ENCODE data around the gene NUMB. TPM values are rescaled to one million over a fixed set of nuclear protein-coding genes. Genes with fewer than 3 reads are reported as not detected.
A peak's percentile ranks its signal among the peaks of the same experiment; 100 is the strongest.

Gene NUMB
- total RNA-seq, 4 donors from 2014 or later = 43.1 to 83.4 (median 50.2) TPM

DNA sequence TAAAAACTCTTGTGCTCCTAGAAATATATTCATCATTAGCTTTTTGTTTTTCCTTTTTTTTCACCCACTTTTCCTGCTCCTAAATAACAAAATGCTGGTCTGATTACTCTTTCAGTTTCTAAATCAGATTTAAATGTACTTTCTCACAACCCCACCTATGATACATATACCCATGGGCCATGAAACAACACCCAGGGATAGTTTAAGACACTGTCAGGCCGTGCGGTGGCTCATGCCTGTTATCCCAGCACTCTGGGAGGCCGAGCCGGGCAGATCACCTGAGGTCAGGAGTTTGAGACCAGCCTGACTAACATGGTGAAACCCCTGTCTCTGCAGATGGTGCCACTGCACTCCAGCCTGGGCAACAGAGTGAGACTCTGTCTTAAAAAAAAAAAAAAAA, 1.6 kb upstream of the NUMB start:
- DNase-seq (ENCODE audit: low spot score in 2 of 2) = no peak
- peaks cover 51% of the 10 kb centered on the region for H3K4me1 ChIP-seq
- H3K27me3 ChIP-seq = no peaks in the 10 kb centered on the region
- no peak overlapping the region for H3K27ac ChIP-seq
- H3K9me3 ChIP-seq = no peaks in the 10 kb centered on the region
- no peak overlapping the region for H3K4me3 ChIP-seq
- WGBS = 80% methylated on average over 4 of the region's 4 CpGs
- H3K36me3 ChIP-seq = no peaks in the 10 kb centered on the region
- TF ChIP-seq EP300 (IDR thresholded peaks at IDR 0.05) (no peak), POLR2AphosphoS5 (IDR thresholded peaks at IDR 0.05) (no peak), POLR2A (IDR thresholded peaks at IDR 0.05) (no peak)
- TF ChIP-seq, protein P1, sequence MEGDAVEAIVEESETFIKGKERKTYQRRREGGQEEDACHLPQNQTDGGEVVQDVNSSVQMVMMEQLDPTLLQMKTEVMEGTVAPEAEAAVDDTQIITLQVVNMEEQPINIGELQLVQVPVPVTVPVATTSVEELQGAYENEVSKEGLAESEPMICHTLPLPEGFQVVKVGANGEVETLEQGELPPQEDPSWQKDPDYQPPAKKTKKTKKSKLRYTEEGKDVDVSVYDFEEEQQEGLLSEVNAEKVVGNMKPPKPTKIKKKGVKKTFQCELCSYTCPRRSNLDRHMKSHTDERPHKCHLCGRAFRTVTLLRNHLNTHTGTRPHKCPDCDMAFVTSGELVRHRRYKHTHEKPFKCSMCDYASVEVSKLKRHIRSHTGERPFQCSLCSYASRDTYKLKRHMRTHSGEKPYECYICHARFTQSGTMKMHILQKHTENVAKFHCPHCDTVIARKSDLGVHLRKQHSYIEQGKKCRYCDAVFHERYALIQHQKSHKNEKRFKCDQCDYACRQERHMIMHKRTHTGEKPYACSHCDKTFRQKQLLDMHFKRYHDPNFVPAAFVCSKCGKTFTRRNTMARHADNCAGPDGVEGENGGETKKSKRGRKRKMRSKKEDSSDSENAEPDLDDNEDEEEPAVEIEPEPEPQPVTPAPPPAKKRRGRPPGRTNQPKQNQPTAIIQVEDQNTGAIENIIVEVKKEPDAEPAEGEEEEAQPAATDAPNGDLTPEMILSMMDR (IDR thresholded peaks at IDR 0.05) = no peak

DNA sequence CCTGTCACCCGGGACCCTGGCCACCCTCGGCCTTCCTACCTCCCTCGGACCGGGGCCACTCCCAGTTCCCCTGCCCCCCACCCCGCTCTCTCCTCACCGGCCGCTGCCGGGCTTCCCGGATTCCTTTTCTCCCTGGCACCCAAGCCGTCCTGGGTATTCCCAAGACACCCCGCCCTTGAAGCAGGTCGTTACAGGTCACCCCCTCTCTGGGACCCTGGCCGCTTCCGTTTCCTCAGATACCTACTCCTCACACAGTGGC, 493 bp downstream of the NUMB start:
- Histone ChIP-seq H3K4me1 (peaks cover 55% of the 10 kb centered on the region), H3K27ac (peak overlapping the region; percentile 95), H3K4me3 (peak overlapping the region; percentile 99), H3K36me3 (no peaks in the 10 kb centered on the region), H3K9me3 (no peaks in the 10 kb centered on the region), H3K27me3 (no peaks in the 10 kb centered on the region)
- DNase-seq (ENCODE audit: low spot score in 2 of 2) = peak in 1 of 2 donors; percentile 84
- no peak for TF ChIP-seq EP300 (IDR thresholded peaks at IDR 0.05)
- no peak for TF ChIP-seq POLR2A (IDR thresholded peaks at IDR 0.05)
- no peak for TF ChIP-seq POLR2AphosphoS5 (IDR thresholded peaks at IDR 0.05)
- TF ChIP-seq, protein P1 (IDR thresholded peaks at IDR 0.05) = no peak
- 0% methylated on average over 13 of the region's 14 CpGs for WGBS

DNA sequence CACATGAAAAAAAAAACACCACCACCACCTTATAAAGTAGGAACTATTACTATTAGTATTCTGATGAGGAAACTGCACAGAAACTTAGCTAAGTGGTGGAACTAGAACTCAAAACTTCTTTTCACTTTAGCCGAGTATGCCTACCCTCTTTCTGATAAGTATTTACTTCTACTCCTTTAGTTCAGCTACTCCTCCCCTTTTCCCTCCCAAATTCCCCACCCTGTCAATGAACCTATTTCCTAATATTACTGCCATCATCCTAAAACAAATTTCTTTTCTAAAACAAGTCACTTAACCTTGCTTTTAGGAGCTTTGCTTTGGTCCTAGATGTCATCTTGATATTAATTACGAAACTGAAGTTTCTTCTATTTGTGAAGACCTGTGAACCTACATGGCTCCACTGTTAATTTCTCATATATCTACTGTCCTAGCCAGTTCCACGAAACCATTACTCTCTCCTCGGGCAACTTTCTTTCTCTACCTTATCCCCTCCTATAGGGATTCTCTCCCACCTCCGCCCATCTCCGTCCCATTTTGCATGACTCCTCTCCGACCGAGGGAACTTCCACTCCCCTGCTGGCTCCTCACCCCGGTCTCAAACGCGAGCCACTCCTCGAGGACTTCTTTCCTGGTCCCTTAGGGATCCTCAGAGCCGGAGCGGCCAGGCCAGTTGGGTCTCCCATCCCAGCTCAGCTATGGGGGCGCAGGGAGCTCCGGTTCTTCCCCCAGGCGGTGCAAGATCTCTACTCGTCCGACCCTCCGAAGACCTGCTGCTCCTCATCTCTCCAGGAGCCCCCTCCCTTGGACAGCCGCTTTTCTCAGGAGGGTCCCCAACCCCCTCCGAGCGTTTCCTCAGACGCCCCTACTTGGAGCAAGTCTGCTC, 1.1 kb downstream of the NUMB start:
- no peak for TF ChIP-seq POLR2A (IDR thresholded peaks at IDR 0.05)
- TF ChIP-seq, protein P1 (IDR thresholded peaks at IDR 0.05) = no peak
- no peak for TF ChIP-seq EP300 (IDR thresholded peaks at IDR 0.05)
- no peak for TF ChIP-seq POLR2AphosphoS5 (IDR thresholded peaks at IDR 0.05)
- 1% methylated on average over 24 of the region's 24 CpGs for WGBS
- no peaks in the 10 kb centered on the region for H3K27me3 ChIP-seq
- no peaks in the 10 kb centered on the region for H3K36me3 ChIP-seq
- no peaks in the 10 kb centered on the region for H3K9me3 ChIP-seq
- peaks cover 53% of the 10 kb centered on the region for H3K4me1 ChIP-seq
- DNase-seq (ENCODE audit: low spot score in 2 of 2) = peak; percentile 77 to 80
- peak overlapping the region; percentile 99 for H3K4me3 ChIP-seq
- H3K27ac ChIP-seq = peak overlapping the region; percentile 95

DNA sequence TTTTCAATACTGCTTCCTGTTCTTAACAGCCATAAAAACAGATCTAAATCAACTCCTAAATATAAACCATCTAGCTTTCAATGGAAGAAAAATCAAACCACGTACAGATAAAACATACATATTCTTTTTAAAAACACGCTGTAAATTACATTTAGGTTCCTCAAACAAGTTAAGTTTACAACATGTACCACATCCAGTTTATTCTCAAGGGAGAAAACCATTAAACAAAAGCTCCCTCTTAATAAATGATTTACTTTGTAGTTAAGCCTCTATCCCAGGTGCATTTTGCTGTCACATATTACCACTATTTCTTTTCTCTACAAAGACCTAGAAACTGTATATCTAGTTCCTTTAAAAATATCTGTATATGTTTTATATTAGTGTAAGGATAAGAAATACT, 3.1 kb downstream of the NUMB start:
- Histone ChIP-seq H3K4me1 (peaks cover 41% of the 10 kb centered on the region), H3K27me3 (no peaks in the 10 kb centered on the region), H3K36me3 (no peaks in the 10 kb centered on the region), H3K9me3 (no peaks in the 10 kb centered on the region), H3K4me3 (no peak overlapping the region), H3K27ac (no peak overlapping the region)
- TF ChIP-seq, protein P1 (IDR thresholded peaks at IDR 0.05) = no peak
- TF ChIP-seq POLR2A (IDR thresholded peaks at IDR 0.05) = no peak
- no peak for TF ChIP-seq EP300 (IDR thresholded peaks at IDR 0.05)
- TF ChIP-seq POLR2AphosphoS5 (IDR thresholded peaks at IDR 0.05) = no peak
- DNase-seq (ENCODE audit: low spot score in 2 of 2) = no peak
- 28% methylated on average over 2 of the region's 2 CpGs for WGBS

DNA sequence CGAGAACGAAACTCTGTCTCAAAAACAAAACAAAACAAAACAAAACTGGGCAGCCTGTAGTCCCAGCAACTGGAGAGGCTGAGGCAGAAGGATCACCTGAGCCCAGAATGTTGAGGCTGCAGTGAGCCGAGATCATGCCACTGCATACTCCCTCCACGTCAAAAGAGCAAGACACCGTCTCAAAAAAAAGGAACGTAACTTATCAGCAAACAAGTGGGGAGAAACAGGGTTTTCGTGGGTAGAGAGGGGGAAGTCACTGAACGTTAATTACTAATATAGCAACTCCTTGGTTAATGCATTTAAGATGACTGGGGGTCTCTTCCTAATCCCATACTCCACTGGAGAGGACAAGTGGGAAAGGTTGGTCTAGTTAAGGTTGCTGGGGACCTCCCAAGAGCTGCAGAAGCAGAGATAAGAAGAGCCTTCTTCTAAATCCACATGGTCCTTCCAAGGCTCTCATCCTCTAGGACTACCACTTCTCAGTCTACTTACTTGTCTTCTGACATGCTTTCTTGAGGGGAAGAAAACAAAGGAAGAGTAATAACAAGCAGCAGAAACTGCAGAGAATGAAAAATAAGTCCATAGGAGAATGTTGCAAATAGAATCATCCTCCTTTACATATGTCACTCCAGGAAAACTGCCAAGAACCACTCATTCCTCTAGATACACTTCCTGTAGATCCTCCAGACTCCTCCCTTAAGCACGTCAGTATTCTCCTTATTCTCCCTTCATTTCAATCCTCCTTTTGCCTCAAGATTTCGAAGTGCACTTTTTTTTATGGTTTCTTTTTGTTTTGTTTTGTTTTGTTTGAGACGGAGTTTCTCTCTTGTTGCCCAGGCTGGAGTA, 5.8 kb downstream of the NUMB start:
- DNase-seq (ENCODE audit: low spot score in 2 of 2) = no peak
- WGBS = 63% methylated on average over 11 of the region's 11 CpGs
- no peaks in the 10 kb centered on the region for H3K36me3 ChIP-seq
- no peak overlapping the region for H3K4me3 ChIP-seq
- no peaks in the 10 kb centered on the region for H3K27me3 ChIP-seq
- H3K27ac ChIP-seq = no peak overlapping the region
- H3K4me1 ChIP-seq = peaks cover 37% of the 10 kb centered on the region
- TF ChIP-seq, protein P1 (IDR thresholded peaks at IDR 0.05) = no peak
- TF ChIP-seq POLR2A (IDR thresholded peaks at IDR 0.05) = no peak
- no peak for TF ChIP-seq POLR2AphosphoS5 (IDR thresholded peaks at IDR 0.05)
- TF ChIP-seq EP300 (IDR thresholded peaks at IDR 0.05) = no peak
- no peaks in the 10 kb centered on the region for H3K9me3 ChIP-seq

All from suprapubic skin (tissue), 4 donors.